H1 (cell line): Measurements from ENCODE around the gene ENTR1. TPM values are rescaled to one million over a fixed set of nuclear protein-coding genes. Genes with fewer than 3 reads are reported as not detected.

Source experiments
- CTCF ChIA-PET: fragments of 300-600 bp; sonication (Branson Sonifier 250); formaldehyde crosslinking; loops from one replicate; lab custom pipeline; 2021; ENCODE audit not compliant: partially characterized antibody; lab: Charles Lee
- POLR2A ChIA-PET: fragments of 300-600 bp; sonication (Branson Sonifier 250); formaldehyde crosslinking; loops from one replicate; lab custom pipeline; 2021; ENCODE audit warnings: inconsistent platforms; ENCODE audit not compliant: partially characterized antibody; lab: Charles Lee
- DNase-seq, 2 experiments: peaks; one replicate each; pipeline versions ENCODE4 v3.0.0 to v3.0.0-alpha.2; 2010 to 2022; ENCODE audit warnings: low spot score in 2 of 2, low read depth in 1 of 2, mixed read lengths in 1 of 2
- FAIRE-seq: peaks from 2 replicates; lab custom pipeline; 2011; peaks lifted over from hg19 to GRCh38; lab: Jason Lieb, UNC
- H2AFZ ChIP-seq: 2 replicates; pipeline ENCODE4 v1.8.1; 2012; ENCODE audit warnings: low read length, inconsistent platforms
- H2AK5ac ChIP-seq: 2 replicates; pipeline ENCODE4 v1.6.1; 2013; ENCODE audit warnings: low read depth, low read length
- H2BK120ac ChIP-seq: replicated peaks from 2 replicates; pipeline ENCODE3; 2013; ENCODE audit warnings: low read depth, low read length, inconsistent platforms
- H2BK12ac ChIP-seq: 2 replicates; pipeline ENCODE4 v1.6.1; 2013; ENCODE audit warnings: low read depth, low read length
- H2BK15ac ChIP-seq: 2 replicates; pipeline ENCODE4 v1.6.1; 2013; ENCODE audit warnings: low read length
- H2BK20ac ChIP-seq: 2 replicates; pipeline ENCODE4 v1.6.1; 2013; ENCODE audit warnings: low read length
- H2BK5ac ChIP-seq: 2 replicates; pipeline ENCODE4 v1.6.1; 2013; ENCODE audit warnings: low read depth, low read length
- H3K14ac ChIP-seq: 2 replicates; pipeline ENCODE4 v1.6.1; 2013; ENCODE audit warnings: inconsistent platforms; ENCODE audit not compliant: insufficient read length
- H3K18ac ChIP-seq: 2 replicates; pipeline ENCODE4 v1.6.1; 2013; ENCODE audit warnings: low read length; ENCODE audit errors: extremely low read depth
- H3K23ac ChIP-seq: 2 replicates; pipeline ENCODE4 v1.6.1; 2013; ENCODE audit warnings: inconsistent platforms; ENCODE audit not compliant: insufficient read length
- H3K23me2 ChIP-seq: 2 replicates; pipeline ENCODE4 v1.6.1; 2013; ENCODE audit warnings: low read depth, low read length
- H3K27ac ChIP-seq: 2 replicates; pipeline ENCODE4 v1.6.1; 2011; ENCODE audit warnings: low read depth, low read length, inconsistent platforms
- H3K27me3 ChIP-seq, 4 experiments: replicated peaks in 1 of 4; 1 replicate in 1 of 4; 2 replicates in 3 of 4; pipeline versions ENCODE4 v1.6.1 to v1.8.1; 2011 to 2013; ENCODE audit warnings: low read length in 3 of 4, mild to moderate bottlenecking in 3 of 4, inconsistent platforms in 2 of 4, mixed read lengths in 2 of 4, moderate library complexity in 1 of 4; ENCODE audit not compliant: control insufficient read depth in 3 of 4, insufficient read depth in 3 of 4; ENCODE audit errors: extremely low read depth in 1 of 4
- H3K36me3 ChIP-seq, 4 experiments: 2 replicates each; pipeline versions ENCODE4 v1.6.1 to v1.8.1; 2011 to 2013; ENCODE audit warnings: mild to moderate bottlenecking in 4 of 4, low read length in 3 of 4, moderate library complexity in 2 of 4, control low read depth in 1 of 4, inconsistent platforms in 1 of 4; ENCODE audit not compliant: insufficient read depth in 4 of 4, control insufficient read depth in 2 of 4
- H3K4ac ChIP-seq: replicated peaks from 2 replicates; pipeline ENCODE3; 2013; ENCODE audit warnings: low read length, low read depth, mixed read lengths, inconsistent platforms; ENCODE audit not compliant: insufficient read length
- H3K4me1 ChIP-seq, 4 experiments: replicated peaks in 1 of 4; 1 replicate in 1 of 4; 2 replicates in 3 of 4; pipeline versions ENCODE4 v1.6.1 to v1.8.1; 2011 to 2013; ENCODE audit warnings: low read length in 3 of 4, inconsistent platforms in 2 of 4, mixed read lengths in 1 of 4; ENCODE audit not compliant: insufficient read depth in 4 of 4, control insufficient read depth in 3 of 4
- H3K4me2 ChIP-seq, 2 experiments: 2 replicates each; pipeline versions ENCODE4 v1.6.1 to v1.8.1; 2011 to 2013; ENCODE audit warnings: low read depth in 2 of 2, low read length in 2 of 2, control low read depth in 1 of 2, inconsistent platforms in 1 of 2, mild to moderate bottlenecking in 1 of 2; ENCODE audit not compliant: insufficient read depth in 1 of 2
- H3K4me3 ChIP-seq, 4 experiments: fragments of 200-600, 300-600 bp in 1 of 4; sonication (generic), shearing (Covaris generic), sonication (Bioruptor Twin) in 1 of 4; 2 replicates each; pipeline versions ENCODE4 v1.5.1 to v1.8.1; 2011 to 2016; ENCODE audit warnings: low read length in 4 of 4, low read depth in 3 of 4, control low read depth in 2 of 4, inconsistent platforms in 2 of 4, mild to moderate bottlenecking in 2 of 4, mixed read lengths in 1 of 4, moderate library complexity in 1 of 4; ENCODE audit not compliant: insufficient read depth in 2 of 4; ENCODE audit errors: extremely low read depth in 1 of 4
- H3K56ac ChIP-seq: replicated peaks from 2 replicates; pipeline ENCODE3; 2013; ENCODE audit warnings: low read depth, mild to moderate bottlenecking, mixed read lengths, low read length, inconsistent platforms; ENCODE audit not compliant: insufficient read length
- H3K79me1 ChIP-seq: 2 replicates; pipeline ENCODE4 v1.6.1; 2013; ENCODE audit warnings: low read depth, low read length, control low read depth
- H3K79me2 ChIP-seq, 2 experiments: 2 replicates each; pipeline versions ENCODE4 v1.6.1 to v1.8.1; 2012 to 2013; ENCODE audit warnings: low read length in 2 of 2, mild to moderate bottlenecking in 2 of 2, inconsistent platforms in 1 of 2; ENCODE audit not compliant: insufficient read depth in 2 of 2, control insufficient read depth in 1 of 2
- H3K9ac ChIP-seq, 4 experiments: replicated peaks in 1 of 4; 1 replicate in 1 of 4; 2 replicates in 3 of 4; pipeline versions ENCODE4 v1.6.1 to v1.8.1; 2011 to 2013; ENCODE audit warnings: low read depth in 3 of 4, low read length in 3 of 4, control low read depth in 2 of 4, mild to moderate bottlenecking in 2 of 4, moderate library complexity in 2 of 4, inconsistent platforms in 1 of 4; ENCODE audit errors: extremely low read depth in 1 of 4
- H3K9me3 ChIP-seq, 2 experiments: 2 replicates each; pipeline versions ENCODE4 v1.6.1 to v1.8.1; 2012 to 2013; ENCODE audit warnings: mild to moderate bottlenecking in 2 of 2, moderate library complexity in 2 of 2, control low read depth in 1 of 2, inconsistent platforms in 1 of 2, low read depth in 1 of 2, low read length in 1 of 2, mixed read lengths in 1 of 2; ENCODE audit not compliant: insufficient read depth in 2 of 2
- H4K20me1 ChIP-seq, 2 experiments: replicated peaks in 1 of 2; 2 replicates each; pipeline versions ENCODE3 to v1.8.1; 2011 to 2013; ENCODE audit warnings: inconsistent platforms in 2 of 2, low read length in 2 of 2, mild to moderate bottlenecking in 1 of 2; ENCODE audit not compliant: insufficient read depth in 2 of 2, control insufficient read depth in 1 of 2
- H4K5ac ChIP-seq: 2 replicates; pipeline ENCODE4 v1.6.1; 2013; ENCODE audit warnings: low read length, low read depth, mixed read lengths, inconsistent platforms; ENCODE audit not compliant: insufficient read length
- H4K8ac ChIP-seq: 2 replicates; pipeline ENCODE4 v1.8.0; 2013; ENCODE audit warnings: mild to moderate bottlenecking, moderate library complexity, low read length, inconsistent platforms; ENCODE audit not compliant: insufficient read depth; ENCODE audit errors: extremely low read depth
- H4K91ac ChIP-seq: replicated peaks from 2 replicates; pipeline ENCODE3; 2013; ENCODE audit warnings: low read length, mixed read lengths, inconsistent platforms; ENCODE audit not compliant: insufficient read length
- FOSL1 ChIP-seq: IDR thresholded peaks from 2 replicates; pipeline ENCODE4 v1.6.1; 2011; ENCODE audit warnings: mild to moderate bottlenecking, low read depth, low read length, moderate library complexity; ENCODE audit not compliant: insufficient read depth
- KDM1A ChIP-seq: fragments of 200-600, 300-600 bp; sonication (generic); IDR thresholded peaks from 2 replicates; pipeline ENCODE4 v1.7.1; 2016; ENCODE audit warnings: mild to moderate bottlenecking, low read length, borderline replicate concordance
- KDM4A ChIP-seq: IDR thresholded peaks from one replicate; pipeline ENCODE4 v1.7.1; 2012; ENCODE audit warnings: low read depth, mild to moderate bottlenecking, moderate library complexity, low read length, inconsistent platforms; ENCODE audit not compliant: severe bottlenecking
- TAF7 ChIP-seq: optimal IDR thresholded peaks from 2 replicates; pipeline ENCODE3; 2011; ENCODE audit warnings: low read depth, mild to moderate bottlenecking, inconsistent platforms, low read length, moderate library complexity, borderline replicate concordance
- WGBS, 2 experiments: shearing (Covaris generic) in 1 of 2; methylation state at CpG; one replicate each; pipeline versions ENCODE4 v1.1.6 to v1.1.7; 2013 to 2015; ENCODE audit warnings: low lambda C conversion rate in 2 of 2, mixed read lengths in 2 of 2, inconsistent platforms in 1 of 2, low coverage in 1 of 2, missing lambda C conversion rate in 1 of 2; ENCODE audit not compliant: insufficient replicate concordance in 2 of 2, insufficient coverage in 1 of 2, insufficient read length in 1 of 2; ENCODE audit errors: extremely low coverage in 1 of 2, missing lambda C conversion rate in 1 of 2; 5-methylcytosine and 5-hydroxymethylcytosine counted together
- polyA plus RNA-seq, 7 experiments: library from polyadenylated mRNA; depleted of rRNA in 3 of 7; stranded (reverse) in 5 of 7; unstranded in 2 of 7; fragments of >200 nt in 5 of 7; fragments of 200-250 nt in 2 of 7; gene quantifications; 1 replicate in 5 of 7; 2 replicates in 1 of 7; 4 replicates in 1 of 7; pipeline versions ENCODE4 v1.2.1 to v1.2.3, GENCODE V29; 2011 to 2013; ENCODE audit warnings: missing spikeins in 2 of 7, mixed read lengths in 2 of 7
- total RNA-seq: library from RNA; stranded (reverse); fragmentation: NEBNext Ultra II Directional; extraction: Animal tissue kit (Norgen Biotek cat#: 25700); gene quantifications from 2 replicates; pipeline ENCODE4 v1.2.1, GENCODE V29; 2021

Gene ENTR1
- total and polyA plus RNA-seq, 2 of the 8 experiments (the other 6 are each of a cell fraction or from before 2014, with no cell fraction given): 65.2 to 102 TPM

DNA sequence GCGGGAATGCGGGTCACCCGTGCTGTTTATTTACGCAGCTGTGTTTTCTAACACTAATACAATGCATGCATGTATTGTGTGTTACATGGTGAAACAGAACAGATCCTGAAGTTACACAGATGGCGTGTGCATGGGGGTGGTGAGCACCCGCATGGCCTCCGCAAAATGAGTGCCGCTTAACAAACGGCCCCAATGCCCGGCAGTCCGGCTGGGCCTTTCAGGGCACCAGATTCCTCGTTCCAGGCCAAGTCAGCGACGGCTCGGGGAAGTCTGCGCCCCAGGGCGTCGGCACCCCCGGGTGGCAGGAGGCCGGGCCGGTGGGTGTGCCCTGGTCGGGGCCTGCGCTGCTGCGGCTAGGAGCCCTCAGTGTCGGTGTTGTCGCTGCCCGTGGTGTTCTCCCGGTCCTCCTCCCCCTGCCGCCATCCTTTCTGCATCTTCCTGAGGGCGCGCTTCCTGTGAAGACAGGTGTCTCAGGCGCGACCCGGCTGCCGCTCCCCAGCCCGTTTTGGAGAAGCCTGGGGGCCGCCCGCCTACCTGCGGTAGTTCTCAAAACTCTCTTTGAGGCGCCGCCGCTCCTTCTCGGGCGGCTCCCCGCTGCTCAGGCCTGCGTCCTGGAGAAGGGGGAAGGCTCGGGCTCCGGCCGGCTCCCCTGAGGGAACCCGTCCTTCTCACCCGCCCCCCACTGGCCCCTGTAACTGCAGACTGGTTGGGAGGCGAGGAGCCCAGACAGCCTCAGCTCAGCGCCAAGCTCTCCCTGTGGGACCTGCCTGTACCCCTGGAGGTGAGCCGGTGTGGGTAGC lies 46.3 kb downstream of the ENTR1 start:
- H3K27me3 ChIP-seq: peaks cover 0 to 2% (median 0%) of the 10 kb centered on the region in 4 experiments; a peak in 2 of 7 replicates
- no peak overlapping the region for H4K91ac ChIP-seq
- ChIA-PET CTCF (interaction anchor here (0.7 to 7.1 kb wide), 25 partner anchors 8 to 586 kb away, joined by 3 to 80 read pairs (median 5); partner anchors contain the start of gene CARD9), POLR2A (interaction anchor here (0.5 to 15.8 kb wide), 15 partner anchors 9 to 961 kb away, joined by 3 to 137 read pairs (median 4); partner anchors contain the start of genes CARD9 and SNAPC4)
- no peak overlapping the region for H3K27ac ChIP-seq
- no peak overlapping the region for H3K14ac ChIP-seq
- no peak overlapping the region for H3K23ac ChIP-seq
- TF ChIP-seq KDM4A (peak; percentile 3), KDM1A (peak; percentile 15; the same call in 1 of the 2 replicates), FOSL1 (no peak), TAF7 (no peak)
- no peak overlapping the region for H3K18ac ChIP-seq
- peaks cover 0 to 2% (median 0%) of the 10 kb centered on the region in 4 experiments; a peak in 1 of 8 replicates for H3K36me3 ChIP-seq
- DNase-seq: no peak
- no peak overlapping the region for H2BK5ac ChIP-seq
- H4K8ac ChIP-seq: peak overlapping the region; percentile 59
- H3K4ac ChIP-seq: no peak overlapping the region
- WGBS, 2 experiments: 82% methylated on average over 36 of the region's 54 CpGs; no CpG with 5 or more reads in 1 of the 2 experiments
- H3K79me2 ChIP-seq: no peaks in the 10 kb centered on the region
- H3K4me3 ChIP-seq: peak overlapping the region in 1 of 4 experiments; percentile 97; a peak in 1 of 8 replicates
- peaks cover 0 to 3% of the 10 kb centered on the region in 2 experiments; a peak in 1 of 4 replicates for H3K9me3 ChIP-seq
- no peak overlapping the region for H2BK120ac ChIP-seq
- H3K79me1 ChIP-seq: peaks cover 3% of the 10 kb centered on the region
- no peak overlapping the region for H2BK20ac ChIP-seq
- no peak overlapping the region for H2AFZ ChIP-seq
- peak overlapping the region; percentile 4 to 69 for H3K4me2 ChIP-seq
- H4K5ac ChIP-seq: no peak overlapping the region
- H3K56ac ChIP-seq: no peak overlapping the region
- H2AK5ac ChIP-seq: no peak overlapping the region
- H3K4me1 ChIP-seq: peaks cover 0 to 8% (median under 1%) of the 10 kb centered on the region in 4 experiments; a peak in 3 of 7 replicates
- H3K9ac ChIP-seq: no peak overlapping the region
- H2BK15ac ChIP-seq: peak overlapping the region; percentile 19; the same call in 1 of the 2 replicates
- H4K20me1 ChIP-seq: peaks cover 3 to 7% of the 10 kb centered on the region in 2 experiments
- H2BK12ac ChIP-seq: no peak overlapping the region
- FAIRE-seq: no peak
- H3K23me2 ChIP-seq: no peaks in the 10 kb centered on the region; the same call in 1 of the 2 replicates
